Hepatic stellate cell (primary cell): ENCODE data around the gene TGFB1.
A peak's percentile ranks its signal among the peaks of the same experiment; 100 is the strongest.
"Not testable (repeated sequence)": the region's sequence is repeated elsewhere in the genome, so short reads cannot be mapped to it uniquely, and the experiment has no call there.

Source experiments
- DNase-seq: peaks from one replicate; pipeline ENCODE4 v3.0.0; 2011; ENCODE audit warnings: low spot score

TGFB1 gene

GRCh38 chr19:41300555-41300954 is 53.2 kb downstream of the TGFB1 start:
- no peak for DNase-seq

GRCh38 chr19:41299755-41300089 is 54.0 kb downstream of the TGFB1 start:
- DNase-seq, result peak; percentile 76

GRCh38 chr19:41299046-41299754 is 54.5 kb downstream of the TGFB1 start:
- DNase-seq, result no peak

GRCh38 chr19:41298348-41298964 is 55.3 kb downstream of the TGFB1 start:
- peak; percentile 96 for DNase-seq

- DNase-seq, result no peak
Observed at GRCh38 chr19:41297628-41298347, 55.9 kb downstream of the TGFB1 start.

GRCh38 chr19:41296433-41296871 is 57.3 kb downstream of the TGFB1 start:
- DNase-seq, result no peak

GRCh38 chr19:41295499-41295898 is 58.2 kb downstream of the TGFB1 start:
- DNase-seq, result no peak

GRCh38 chr19:41294393-41294792 is 59.3 kb downstream of the TGFB1 start:
- DNase-seq, result no peak

- DNase-seq, result not testable (repeated sequence)
Observed at GRCh38 chr19:41289814-41290213, 63.9 kb downstream of the TGFB1 start.

GRCh38 chr19:41288673-41289530 is 64.8 kb downstream of the TGFB1 start:
- no peak for DNase-seq
